CD14-positive monocyte (primary cell): ENCODE data around the gene ZNF497. TPM values are rescaled to one million over a fixed set of nuclear protein-coding genes. Genes with fewer than 3 reads are reported as not detected.

ENCODE experiments used
- DNase-seq, 3 donors: peaks; one replicate each; pipeline ENCODE4 v3.0.0-alpha.2; 2011 to 2022
- H2AFZ ChIP-seq: 2 replicates; pipeline ENCODE4 v1.6.0; 2012; ENCODE audit warnings: mild to moderate bottlenecking, low read depth, low read length, inconsistent platforms; ENCODE audit not compliant: insufficient read depth, poor library complexity, severe bottlenecking
- H3K27ac ChIP-seq, 2 donors: 1 replicate in 1 of 2; 2 replicates in 1 of 2; pipeline ENCODE4 v1.5.1; 2012 to 2013; ENCODE audit warnings: low read length in 2 of 2, control low read depth in 1 of 2, inconsistent platforms in 1 of 2, low read depth in 1 of 2, mild to moderate bottlenecking in 1 of 2
- H3K27me3 ChIP-seq, 2 donors: one replicate each; pipeline versions ENCODE4 v1.6.0 to v1.6.1; 2011 to 2013; ENCODE audit warnings: low read length in 2 of 2; ENCODE audit not compliant: control insufficient read depth in 2 of 2, insufficient read depth in 2 of 2
- H3K36me3 ChIP-seq, 2 donors: replicated peaks in 1 of 2; 1 replicate in 1 of 2; 2 replicates in 1 of 2; pipeline versions ENCODE4 v1.5.1 to v1.6.1; 2012 to 2013; ENCODE audit warnings: low read length in 2 of 2, control low read depth in 1 of 2, inconsistent platforms in 1 of 2, mild to moderate bottlenecking in 1 of 2; ENCODE audit not compliant: insufficient read depth in 2 of 2, control insufficient read depth in 1 of 2
- H3K4me1 ChIP-seq, 2 donors: 1 replicate in 1 of 2; 2 replicates in 1 of 2; pipeline versions ENCODE4 v1.5.1 to v1.6.1; 2012 to 2013; ENCODE audit warnings: low read length in 2 of 2, control low read depth in 1 of 2, inconsistent platforms in 1 of 2, mild to moderate bottlenecking in 1 of 2, moderate library complexity in 1 of 2; ENCODE audit not compliant: insufficient read depth in 2 of 2, control insufficient read depth in 1 of 2
- H3K4me2 ChIP-seq: replicated peaks from 2 replicates; pipeline ENCODE3; 2012; ENCODE audit warnings: low read length, moderate library complexity, mild to moderate bottlenecking; ENCODE audit not compliant: poor library complexity, severe bottlenecking; ENCODE audit errors: extremely low read depth
- H3K4me3 ChIP-seq, 3 experiments: fragments of 200-600 bp in 1 of 3; sonication (generic) in 1 of 3; replicated peaks in 1 of 3; 1 replicate in 2 of 3; 2 replicates in 1 of 3; pipeline ENCODE4 v1.5.1; 2011 to 2013; ENCODE audit warnings: low read length in 3 of 3, mild to moderate bottlenecking in 3 of 3, control low read depth in 2 of 3, low read depth in 2 of 3, inconsistent platforms in 1 of 3, moderate library complexity in 1 of 3
- H3K79me2 ChIP-seq: 2 replicates; pipeline ENCODE4 v1.6.0; 2012; ENCODE audit warnings: mild to moderate bottlenecking, control low read depth, inconsistent platforms, low read length, moderate library complexity; ENCODE audit not compliant: insufficient read depth
- H3K9ac ChIP-seq: 2 replicates; pipeline ENCODE4 v1.6.0; 2017; ENCODE audit warnings: low read length, mild to moderate bottlenecking; ENCODE audit not compliant: insufficient read depth, poor library complexity, severe bottlenecking
- H3K9me3 ChIP-seq, 2 donors: replicated peaks in 1 of 2; 1 replicate in 1 of 2; 2 replicates in 1 of 2; pipeline versions ENCODE4 v1.5.1 to v1.6.1; 2012 to 2013; ENCODE audit warnings: low read length in 2 of 2, control low read depth in 1 of 2; ENCODE audit not compliant: control insufficient read depth in 1 of 2, insufficient read depth in 1 of 2
- H4K20me1 ChIP-seq: 2 replicates; pipeline ENCODE4 v1.6.0; 2012; ENCODE audit warnings: mild to moderate bottlenecking, low read length, control low read depth, moderate library complexity; ENCODE audit not compliant: insufficient read depth
- H3K27ac Mint-ChIP-seq, 7 donors: one replicate each; pipeline ENCODE4 v1.8.0; 2020; ENCODE audit warnings: mild to moderate bottlenecking in 7 of 7, mixed read lengths in 7 of 7, moderate library complexity in 6 of 7, inconsistent platforms in 2 of 7
- H3K27me3 Mint-ChIP-seq, 3 donors: one replicate each; pipeline ENCODE4 v1.8.0; 2021 to 2022; ENCODE audit warnings: low read depth in 3 of 3, mild to moderate bottlenecking in 3 of 3, mixed read lengths in 3 of 3, moderate library complexity in 3 of 3, inconsistent platforms in 1 of 3
- H3K36me3 Mint-ChIP-seq, 2 donors: one replicate each; pipeline ENCODE4 v1.8.0; 2020; ENCODE audit warnings: mixed read lengths in 2 of 2, inconsistent platforms in 1 of 2, mild to moderate bottlenecking in 1 of 2
- H3K4me1 Mint-ChIP-seq: one replicate; pipeline ENCODE4 v1.8.0; 2020; ENCODE audit warnings: mild to moderate bottlenecking, mixed read lengths
- H3K4me3 Mint-ChIP-seq, 2 donors: one replicate each; pipeline ENCODE4 v1.8.0; 2020; ENCODE audit warnings: mild to moderate bottlenecking in 2 of 2, mixed read lengths in 2 of 2, moderate library complexity in 1 of 2
- H3K9me3 Mint-ChIP-seq, 7 donors: one replicate each; pipeline ENCODE4 v1.8.0; 2020 to 2022; ENCODE audit warnings: mixed read lengths in 7 of 7, mild to moderate bottlenecking in 6 of 7, moderate library complexity in 6 of 7, inconsistent platforms in 2 of 7
- CTCF ChIP-seq: fragments of 200-600 bp; IDR thresholded peaks from one replicate; pipeline ENCODE4 v1.8.0; 2022; ENCODE audit warnings: antibody characterized with exemption, mild to moderate bottlenecking
- WGBS: methylation state at CpG from one replicate; pipeline ENCODE4 v1.1.5; 2013; ENCODE audit warnings: missing lambda C conversion rate; ENCODE audit not compliant: insufficient coverage; 5-methylcytosine and 5-hydroxymethylcytosine counted together
- intact Hi-C, 2 donors: fragments of 100-400 bp; cut with micrococcal nuclease; formaldehyde crosslinking; loops; one replicate each; pipeline versions ENCODE4 v1.15.0 to v1.15.1; 2023
- polyA plus RNA-seq, 3 donors: library from polyadenylated mRNA; depleted of rRNA in 1 of 3; unstranded in 2 of 3; stranded (reverse) in 1 of 3; fragments of 300-500 nt in 2 of 3; fragments of >200 nt in 1 of 3; fragmentation: Illumina TruSeq in 2 of 3; gene quantifications; 1 replicate in 2 of 3; 2 replicates in 1 of 3; pipeline ENCODE4 v1.2.3, GENCODE V29; 2012 to 2021

The ZNF497 gene
- polyA plus RNA-seq, 3 donors, result 0.28 to 0.60 (median 0.41) TPM

GRCh38 chr19:58380662-58381459 is 18.3 kb upstream of the ZNF497 start, which contains the start of gene ZNF837:
Gene ZNF837 (minus strand): TSS chr19:58381030. CDS start chr19:58369332, 11,698 bp downstream.
- Histone ChIP-seq H2AFZ (peak within 1 kb of the TSS; percentile 99), H3K36me3 (no peaks in the 10 kb centered on the region), H3K4me2 (peak within 1 kb of the TSS; percentile 95), H3K4me1 (peaks cover 25 to 31% of the 10 kb centered on the region in 2 donors), H3K9me3 (no peaks in the 10 kb centered on the region), H3K27ac (peak within 1 kb of the TSS; percentile 81 to 95), H4K20me1 (no peaks in the 10 kb centered on the region), H3K4me3 (peak within 1 kb of the TSS; percentile 54 to 86 (median 78)), H3K79me2 (no peaks in the 10 kb centered on the region), H3K9ac (peak within 1 kb of the TSS; percentile 80), H3K27me3 (no peaks in the 10 kb centered on the region)
- DNase-seq, result peak; percentile 99 to 100 (median 100)
- TF ChIP-seq CTCF, result no peak
- Mint-ChIP-seq H3K27ac (peak within 1 kb of the TSS; percentile 78 to 98 (median 95)), H3K9me3 (peaks cover 0 to 3% (median 0%) of the 10 kb centered on the region in 7 donors), H3K36me3 (peaks cover 0 to 3% of the 10 kb centered on the region in 2 donors), H3K27me3 (peaks cover 0 to 2% (median 0%) of the 10 kb centered on the region in 3 donors), H3K4me1 (peaks cover 28% of the 10 kb centered on the region), H3K4me3 (peak within 1 kb of the TSS; percentile 82 to 92)
- intact Hi-C loops, result loop anchor here (2.0 kb wide), 2 partner anchors 54 to 198 kb away; partner anchors contain the start of genes ZSCAN22 (in 2 of the 2) and ZNF274 (in 1 of the 2)
- WGBS, result under 1% methylated on average over 71 of the region's 83 CpGs

GRCh38 chr19:58380037-58380661 is 17.6 kb upstream of the ZNF497 start:
- H3K27ac Mint-ChIP-seq, result peak overlapping the region; percentile 2 to 97 (median 93)
- Histone ChIP-seq H3K36me3 (no peaks in the 10 kb centered on the region), H3K4me1 (peaks cover 20 to 25% of the 10 kb centered on the region in 2 donors), H4K20me1 (no peaks in the 10 kb centered on the region), H3K9ac (peak overlapping the region; percentile 80), H3K4me2 (peak overlapping the region; percentile 95), H3K27me3 (no peaks in the 10 kb centered on the region), H3K9me3 (no peaks in the 10 kb centered on the region), H3K79me2 (no peaks in the 10 kb centered on the region), H3K27ac (peak overlapping the region; percentile 61 to 95), H2AFZ (peak overlapping the region; percentile 99), H3K4me3 (peak overlapping the region; percentile 54 to 86 (median 78))
- intact Hi-C loops, result loop anchor here (2.0 kb wide), 2 partner anchors 53 to 197 kb away; partner anchors contain the start of genes ZSCAN22 (in 2 of the 2) and ZNF274 (in 1 of the 2)
- peaks cover 0 to 3% (median 0%) of the 10 kb centered on the region in 7 donors for H3K9me3 Mint-ChIP-seq
- peaks cover 0 to 3% of the 10 kb centered on the region in 2 donors for H3K36me3 Mint-ChIP-seq
- DNase-seq, result no peak
- TF ChIP-seq CTCF, result no peak
- peak overlapping the region; percentile 82 to 92 for H3K4me3 Mint-ChIP-seq
- H3K4me1 Mint-ChIP-seq, result peaks cover 22% of the 10 kb centered on the region
- 6% methylated on average over 23 of the region's 24 CpGs for WGBS
- peaks cover 0 to 2% (median 0%) of the 10 kb centered on the region in 3 donors for H3K27me3 Mint-ChIP-seq
